Measurements from ENCODE around the gene ZC3H12A. TPM values are rescaled to one million over a fixed set of nuclear protein-coding genes. Genes with fewer than 3 reads are reported as not detected.

The ZC3H12A gene
- total RNA-seq (2021; ENCODE audit: unreplicated experiment) = 9.4 TPM
- polyA plus RNA-seq (2012; ENCODE audit: insufficient read length) = 7.1 TPM
- Bru-seq, nascent RNA = percentile 64 among the genes with signal in this experiment
- BruChase-seq, experiment 1, labeled RNA remaining after a 2-hour chase = percentile 52 among the genes with signal in this experiment
- percentile 53 among the genes with signal in this experiment for BruChase-seq, experiment 2, labeled RNA remaining after a 6-hour chase
- long read RNA-seq, partial matches to known transcripts = 2 of 5 reads
- long read RNA-seq, other reads (novel, unspliced or antisense) = 2 of 5 reads

DNA sequence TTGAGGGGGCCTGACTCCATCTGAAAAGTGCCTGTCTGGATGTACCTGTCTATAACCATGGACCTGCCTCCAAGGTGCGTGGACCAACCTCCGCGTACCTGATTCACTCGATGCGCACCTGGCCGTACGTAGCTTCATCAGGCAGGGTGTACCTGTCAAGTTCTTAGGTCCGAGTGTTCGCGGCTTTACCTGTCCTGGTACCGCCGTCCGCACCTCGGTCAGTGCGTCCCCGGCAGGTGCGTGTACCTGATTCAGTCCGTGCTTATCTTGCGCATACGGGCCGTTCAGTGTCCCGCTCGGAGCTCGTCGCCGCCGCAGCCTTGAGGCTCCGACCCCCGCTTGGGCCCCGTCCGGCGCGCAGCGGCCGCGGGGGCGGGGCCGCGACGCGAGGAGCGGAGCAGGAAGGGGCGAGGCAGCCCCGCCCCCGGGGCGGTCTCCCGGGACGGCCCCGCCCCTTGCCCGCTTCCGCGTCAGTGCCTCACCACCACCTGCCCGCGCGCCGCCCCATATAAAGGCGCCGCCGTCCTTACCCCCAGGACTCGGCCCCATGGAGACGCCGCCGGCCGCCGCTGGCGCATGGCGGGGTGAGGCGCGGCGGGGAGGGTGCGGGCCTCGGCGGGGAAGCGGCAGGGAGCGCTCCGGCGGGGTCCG lies at the start of gene ZC3H12A:
TSS of gene ZC3H12A (plus strand) at position 535 of the 651 bp plus-strand sequence. CDS start 917 bp downstream, outside the sequence.
- intact Hi-C loops (cut with micrococcal nuclease; ENCODE audit: unreplicated experiment) = no loop called here
- H3K4me1 ChIP-seq (ENCODE audit: control insufficient read depth, insufficient read depth, low read length) = peaks cover 66% of the 10 kb centered on the region
- no peaks in the 10 kb centered on the region for H3K27me3 ChIP-seq (ENCODE audit: control insufficient read depth, insufficient read depth, low read length)
- H3K4me3 ChIP-seq (ENCODE audit: low read depth in 2 of 2, low read length in 2 of 2) = peak within 1 kb of the TSS; percentile 74 to 78
- peak within 1 kb of the TSS; percentile 89 for H3K27ac ChIP-seq (ENCODE audit: low read length)
- no peaks in the 10 kb centered on the region for H3K36me3 ChIP-seq (ENCODE audit: control insufficient read depth, insufficient read depth, low read length)
- DNase-seq (ENCODE audit: low read depth, low spot score) (no peak), ATAC-seq (peak; percentile 74)
- BruUV-seq (replicated peaks) = no TSS peak
- no peaks in the 10 kb centered on the region for H3K9me3 ChIP-seq (ENCODE audit: control insufficient read depth, insufficient read depth, low read depth, low read length)
- in situ Hi-C loops (cut with HindIII; ENCODE audit: low pct_unique_long_range_greater_than_20kb, low sequenced_read_pairs) = no loop called here
- ChIA-PET CTCF (no interaction called here), POLR2A (interaction anchor here (0.5 to 0.6 kb wide), 2 partner anchors 334 to 436 kb away, joined by 4 to 10 read pairs; partner anchors contain the start of gene YRDC)
- TF ChIP-seq, protein P1, sequence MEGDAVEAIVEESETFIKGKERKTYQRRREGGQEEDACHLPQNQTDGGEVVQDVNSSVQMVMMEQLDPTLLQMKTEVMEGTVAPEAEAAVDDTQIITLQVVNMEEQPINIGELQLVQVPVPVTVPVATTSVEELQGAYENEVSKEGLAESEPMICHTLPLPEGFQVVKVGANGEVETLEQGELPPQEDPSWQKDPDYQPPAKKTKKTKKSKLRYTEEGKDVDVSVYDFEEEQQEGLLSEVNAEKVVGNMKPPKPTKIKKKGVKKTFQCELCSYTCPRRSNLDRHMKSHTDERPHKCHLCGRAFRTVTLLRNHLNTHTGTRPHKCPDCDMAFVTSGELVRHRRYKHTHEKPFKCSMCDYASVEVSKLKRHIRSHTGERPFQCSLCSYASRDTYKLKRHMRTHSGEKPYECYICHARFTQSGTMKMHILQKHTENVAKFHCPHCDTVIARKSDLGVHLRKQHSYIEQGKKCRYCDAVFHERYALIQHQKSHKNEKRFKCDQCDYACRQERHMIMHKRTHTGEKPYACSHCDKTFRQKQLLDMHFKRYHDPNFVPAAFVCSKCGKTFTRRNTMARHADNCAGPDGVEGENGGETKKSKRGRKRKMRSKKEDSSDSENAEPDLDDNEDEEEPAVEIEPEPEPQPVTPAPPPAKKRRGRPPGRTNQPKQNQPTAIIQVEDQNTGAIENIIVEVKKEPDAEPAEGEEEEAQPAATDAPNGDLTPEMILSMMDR (IDR thresholded peaks at IDR 0.05) = no peak
- TF ChIP-seq TCF7L2 (IDR thresholded peaks at IDR 0.05; ENCODE audit: low read depth, low read length) (no peak), POLR2AphosphoS5 (IDR thresholded peaks at IDR 0.05; ENCODE audit: low read depth, low read length) (peak; percentile 90), SIN3A (IDR thresholded peaks at IDR 0.05; ENCODE audit: borderline replicate concordance, insufficient read depth, low read depth, low read length) (peak; percentile 80; the same call in 1 of the 2 replicates)
- TF ChIP-seq, protein P2, sequence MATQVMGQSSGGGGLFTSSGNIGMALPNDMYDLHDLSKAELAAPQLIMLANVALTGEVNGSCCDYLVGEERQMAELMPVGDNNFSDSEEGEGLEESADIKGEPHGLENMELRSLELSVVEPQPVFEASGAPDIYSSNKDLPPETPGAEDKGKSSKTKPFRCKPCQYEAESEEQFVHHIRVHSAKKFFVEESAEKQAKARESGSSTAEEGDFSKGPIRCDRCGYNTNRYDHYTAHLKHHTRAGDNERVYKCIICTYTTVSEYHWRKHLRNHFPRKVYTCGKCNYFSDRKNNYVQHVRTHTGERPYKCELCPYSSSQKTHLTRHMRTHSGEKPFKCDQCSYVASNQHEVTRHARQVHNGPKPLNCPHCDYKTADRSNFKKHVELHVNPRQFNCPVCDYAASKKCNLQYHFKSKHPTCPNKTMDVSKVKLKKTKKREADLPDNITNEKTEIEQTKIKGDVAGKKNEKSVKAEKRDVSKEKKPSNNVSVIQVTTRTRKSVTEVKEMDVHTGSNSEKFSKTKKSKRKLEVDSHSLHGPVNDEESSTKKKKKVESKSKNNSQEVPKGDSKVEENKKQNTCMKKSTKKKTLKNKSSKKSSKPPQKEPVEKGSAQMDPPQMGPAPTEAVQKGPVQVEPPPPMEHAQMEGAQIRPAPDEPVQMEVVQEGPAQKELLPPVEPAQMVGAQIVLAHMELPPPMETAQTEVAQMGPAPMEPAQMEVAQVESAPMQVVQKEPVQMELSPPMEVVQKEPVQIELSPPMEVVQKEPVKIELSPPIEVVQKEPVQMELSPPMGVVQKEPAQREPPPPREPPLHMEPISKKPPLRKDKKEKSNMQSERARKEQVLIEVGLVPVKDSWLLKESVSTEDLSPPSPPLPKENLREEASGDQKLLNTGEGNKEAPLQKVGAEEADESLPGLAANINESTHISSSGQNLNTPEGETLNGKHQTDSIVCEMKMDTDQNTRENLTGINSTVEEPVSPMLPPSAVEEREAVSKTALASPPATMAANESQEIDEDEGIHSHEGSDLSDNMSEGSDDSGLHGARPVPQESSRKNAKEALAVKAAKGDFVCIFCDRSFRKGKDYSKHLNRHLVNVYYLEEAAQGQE (IDR thresholded peaks at IDR 0.05; ENCODE audit: insufficient read depth in 1 of 2, low read depth in 2 of 2, low read length in 1 of 2) = no peak

DNA sequence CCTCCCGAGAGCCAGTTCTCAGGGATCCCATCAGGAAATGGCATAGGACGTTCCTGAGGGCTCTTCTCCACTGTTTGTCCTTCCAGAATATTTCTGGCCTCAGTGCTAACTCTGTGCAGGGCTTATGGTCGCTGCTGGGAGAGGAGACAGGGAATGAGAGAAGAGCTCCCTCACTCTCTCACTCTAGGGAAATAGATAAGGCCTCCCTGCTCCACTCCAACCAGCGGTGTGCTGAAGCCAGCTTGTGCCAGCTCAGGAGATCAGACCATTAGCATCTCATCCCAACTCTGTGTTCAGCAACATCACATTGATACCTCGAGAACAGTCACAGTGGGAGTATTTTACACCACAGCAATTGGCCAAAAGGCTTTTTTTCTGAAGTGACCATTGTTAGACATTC lies 49.2 kb upstream of the ZC3H12A start:
- ATAC-seq (no peak), DNase-seq (ENCODE audit: low read depth, low spot score) (no peak)
- H3K27ac ChIP-seq (ENCODE audit: low read length) = no peak overlapping the region
- ChIA-PET POLR2A (no interaction called here), CTCF (no interaction called here)
- no peaks in the 10 kb centered on the region for H3K9me3 ChIP-seq (ENCODE audit: control insufficient read depth, insufficient read depth, low read depth, low read length)
- H3K4me1 ChIP-seq (ENCODE audit: control insufficient read depth, insufficient read depth, low read length) = no peaks in the 10 kb centered on the region
- BruUV-seq (replicated peaks) = no TSS peak
- in situ Hi-C loops (cut with HindIII; ENCODE audit: low pct_unique_long_range_greater_than_20kb, low sequenced_read_pairs) (no loop called here), intact Hi-C loops (cut with micrococcal nuclease; ENCODE audit: unreplicated experiment) (no loop called here)
- H3K27me3 ChIP-seq (ENCODE audit: control insufficient read depth, insufficient read depth, low read length) = peaks cover 15% of the 10 kb centered on the region
- no peak overlapping the region for H3K4me3 ChIP-seq (ENCODE audit: low read depth in 2 of 2, low read length in 2 of 2)
- no peaks in the 10 kb centered on the region for H3K36me3 ChIP-seq (ENCODE audit: control insufficient read depth, insufficient read depth, low read length)
- TF ChIP-seq POLR2AphosphoS5 (IDR thresholded peaks at IDR 0.05; ENCODE audit: low read depth, low read length) (no peak), SIN3A (IDR thresholded peaks at IDR 0.05; ENCODE audit: borderline replicate concordance, insufficient read depth, low read depth, low read length) (no peak), TCF7L2 (IDR thresholded peaks at IDR 0.05; ENCODE audit: low read depth, low read length) (no peak)
- TF ChIP-seq, protein P2 (IDR thresholded peaks at IDR 0.05; ENCODE audit: insufficient read depth in 1 of 2, low read depth in 2 of 2, low read length in 1 of 2) = no peak
- TF ChIP-seq, protein P1 (IDR thresholded peaks at IDR 0.05) = no peak

Data from Panc1 (cell line).